GM12875 (cell line): ENCODE data around the gene IL10RB.
"Not testable (repeated sequence)": the region's sequence is repeated elsewhere in the genome, so short reads cannot be mapped to it uniquely, and the experiment has no call there.

Experiments used
- H3K4me3 ChIP-seq: one replicate; pipeline ENCODE4 v1.5.1; 2011; ENCODE audit warnings: low read depth, low read length, control low read depth
- TF ChIP-seq, protein P1 (sequence below): IDR thresholded peaks from 2 replicates; pipeline ENCODE4 v1.5.1; 2011; ENCODE audit warnings: low read depth, mild to moderate bottlenecking, control low read depth, inconsistent platforms, low read length, moderate library complexity, borderline replicate concordance; ENCODE audit not compliant: insufficient read depth

Gene IL10RB

DNA sequence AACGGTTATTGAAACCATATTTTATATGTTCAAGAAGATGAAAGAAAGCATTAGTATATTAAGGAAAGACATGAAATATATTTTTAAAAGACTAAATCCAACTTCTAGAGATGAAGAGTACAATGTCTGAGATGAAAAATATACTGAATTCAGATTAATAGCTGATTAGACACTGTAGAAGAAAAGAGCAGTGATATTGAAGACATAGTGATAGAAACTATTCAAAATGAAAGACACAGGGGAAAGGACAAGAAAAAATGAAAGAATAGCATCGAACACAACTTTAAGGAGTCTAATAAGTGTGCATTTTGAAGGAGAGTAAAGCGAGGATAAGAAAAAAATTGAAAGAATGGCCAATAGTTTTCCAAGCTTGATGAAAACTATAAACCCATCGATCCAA, 47.4 kb downstream of the IL10RB start:
- H3K4me3 ChIP-seq, result no peak overlapping the region
- TF ChIP-seq, protein P1, sequence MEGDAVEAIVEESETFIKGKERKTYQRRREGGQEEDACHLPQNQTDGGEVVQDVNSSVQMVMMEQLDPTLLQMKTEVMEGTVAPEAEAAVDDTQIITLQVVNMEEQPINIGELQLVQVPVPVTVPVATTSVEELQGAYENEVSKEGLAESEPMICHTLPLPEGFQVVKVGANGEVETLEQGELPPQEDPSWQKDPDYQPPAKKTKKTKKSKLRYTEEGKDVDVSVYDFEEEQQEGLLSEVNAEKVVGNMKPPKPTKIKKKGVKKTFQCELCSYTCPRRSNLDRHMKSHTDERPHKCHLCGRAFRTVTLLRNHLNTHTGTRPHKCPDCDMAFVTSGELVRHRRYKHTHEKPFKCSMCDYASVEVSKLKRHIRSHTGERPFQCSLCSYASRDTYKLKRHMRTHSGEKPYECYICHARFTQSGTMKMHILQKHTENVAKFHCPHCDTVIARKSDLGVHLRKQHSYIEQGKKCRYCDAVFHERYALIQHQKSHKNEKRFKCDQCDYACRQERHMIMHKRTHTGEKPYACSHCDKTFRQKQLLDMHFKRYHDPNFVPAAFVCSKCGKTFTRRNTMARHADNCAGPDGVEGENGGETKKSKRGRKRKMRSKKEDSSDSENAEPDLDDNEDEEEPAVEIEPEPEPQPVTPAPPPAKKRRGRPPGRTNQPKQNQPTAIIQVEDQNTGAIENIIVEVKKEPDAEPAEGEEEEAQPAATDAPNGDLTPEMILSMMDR, result no peak

DNA sequence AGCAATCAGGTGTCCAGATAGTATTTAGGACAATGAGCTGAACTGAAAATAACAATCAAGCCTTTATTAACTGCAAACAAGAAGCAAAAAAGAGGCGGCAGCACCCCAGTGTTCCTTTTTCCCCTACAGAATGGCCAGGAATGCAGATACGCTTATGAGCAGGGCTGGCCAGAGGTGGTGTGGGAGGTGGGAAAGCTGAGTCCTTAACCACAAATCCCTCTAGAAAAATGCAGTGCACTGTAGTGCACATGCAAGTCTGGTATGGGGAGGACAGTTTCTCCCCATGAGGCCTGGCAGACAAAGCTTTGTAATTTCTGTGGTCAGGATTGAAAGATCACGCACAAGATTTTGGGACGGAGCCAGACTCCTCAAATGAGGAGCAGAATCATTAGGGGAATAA, 47.9 kb downstream of the IL10RB start:
- H3K4me3 ChIP-seq, result no peak overlapping the region
- TF ChIP-seq, protein P1, result no peak

DNA sequence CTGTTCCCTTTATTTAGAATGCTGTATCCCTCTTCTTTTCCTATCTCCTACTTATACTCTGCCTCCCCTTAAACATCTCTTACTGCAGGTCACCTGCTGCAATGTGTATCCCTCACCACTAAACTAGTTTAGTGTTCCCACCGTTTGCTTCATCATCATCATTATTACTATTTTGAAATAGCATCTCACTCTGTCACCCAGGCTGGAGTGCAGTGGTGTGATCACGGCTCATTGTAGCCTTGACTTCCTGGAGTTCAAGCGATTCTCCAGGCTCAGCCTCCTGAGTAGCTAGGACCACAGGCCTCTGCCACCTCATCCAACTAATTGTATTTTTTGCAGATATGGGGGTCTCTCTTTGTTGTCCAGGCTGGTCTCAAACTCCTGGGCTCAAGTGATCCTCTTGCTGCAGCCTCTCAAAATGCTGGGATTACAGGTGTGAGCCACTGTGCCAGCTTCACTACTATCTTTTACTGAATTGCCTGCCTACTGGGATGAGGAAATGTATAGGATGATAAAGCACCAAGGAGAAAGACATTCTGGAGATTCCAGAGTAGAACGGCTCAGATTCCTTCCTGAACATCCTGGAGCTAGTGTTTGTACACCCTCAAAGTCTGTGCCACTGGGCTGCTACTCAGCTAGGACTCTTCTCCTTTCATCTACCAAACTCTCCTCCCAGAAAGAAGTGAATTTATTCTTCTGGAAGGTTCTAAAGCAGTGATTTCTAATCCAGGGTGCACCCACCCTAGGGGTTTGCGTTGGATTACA, 50.0 kb downstream of the IL10RB start:
- TF ChIP-seq, protein P1, result no peak
- no peak overlapping the region for H3K4me3 ChIP-seq

DNA sequence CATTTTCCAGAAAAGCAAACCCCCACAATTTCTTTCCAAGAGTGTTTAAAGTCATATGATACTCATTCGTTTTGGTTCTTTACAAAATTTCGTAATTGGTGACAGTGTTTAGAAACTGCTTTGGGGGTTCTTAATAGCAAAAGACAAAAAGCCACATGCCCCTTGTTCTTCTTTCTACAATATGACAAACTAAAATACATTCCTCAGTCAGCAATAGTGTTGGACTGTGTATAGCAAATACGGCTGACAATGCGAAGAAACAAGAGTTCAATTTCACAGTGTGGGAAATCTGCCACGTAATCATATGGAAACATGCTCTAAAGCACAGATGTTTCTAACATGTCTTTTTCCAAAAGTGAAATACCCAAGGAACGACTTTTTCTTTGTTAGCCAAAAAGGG, 51.0 kb downstream of the IL10RB start:
- TF ChIP-seq, protein P1, result no peak
- H3K4me3 ChIP-seq, result no peak overlapping the region

DNA sequence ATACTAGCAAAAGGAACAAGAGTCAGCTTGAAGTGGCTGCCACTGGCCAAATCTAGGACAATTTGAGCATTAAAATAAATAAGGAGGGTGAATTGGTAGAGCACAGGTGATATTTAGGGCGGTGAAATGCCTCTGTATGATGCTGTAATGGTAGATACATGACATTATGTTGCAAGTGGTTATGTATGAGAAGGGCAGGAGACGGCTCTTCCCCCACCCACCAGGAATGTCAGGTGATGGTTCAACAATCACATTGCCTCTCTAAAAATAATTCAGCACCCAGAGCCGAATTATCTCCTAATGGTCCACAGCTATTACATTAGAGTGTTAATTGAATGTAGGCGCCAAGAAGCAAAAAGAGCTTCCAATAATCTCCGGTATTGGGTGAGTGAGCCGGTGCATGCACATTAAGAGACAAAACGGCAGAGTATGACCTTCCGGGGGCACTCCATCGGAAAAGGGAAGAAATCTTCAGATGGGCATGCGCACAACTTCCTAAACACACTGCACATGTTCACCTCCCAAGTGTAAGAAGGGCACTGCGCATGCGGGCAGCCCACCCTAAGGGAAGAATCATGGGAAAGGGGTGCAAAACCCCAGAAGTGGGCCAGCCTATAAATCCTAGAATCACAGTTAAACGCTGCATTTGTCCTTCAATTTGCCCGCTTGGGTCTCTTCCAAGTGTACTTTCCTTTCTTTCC, 51.8 kb downstream of the IL10RB start:
- H3K4me3 ChIP-seq, result no peak overlapping the region
- TF ChIP-seq, protein P1, result no peak

DNA sequence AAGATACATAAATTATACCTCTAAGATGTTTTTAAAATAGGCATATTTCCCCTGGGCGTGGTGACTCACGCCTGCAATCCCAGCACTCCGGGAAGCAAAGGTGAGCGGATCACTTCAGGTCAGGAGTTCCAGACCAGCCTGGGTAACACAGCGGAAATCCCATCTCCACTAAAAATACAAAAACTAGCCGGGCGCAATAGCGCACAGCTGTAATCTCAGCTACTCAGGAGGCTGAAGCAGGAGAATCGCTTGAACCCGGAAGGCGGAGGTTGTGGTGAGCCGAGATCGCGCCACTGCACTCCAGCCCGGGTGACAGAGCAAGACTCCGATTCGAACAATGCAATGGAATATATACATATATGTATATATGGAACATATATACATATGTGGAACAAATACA, 54.8 kb downstream of the IL10RB start:
- not testable (repeated sequence) for H3K4me3 ChIP-seq

DNA sequence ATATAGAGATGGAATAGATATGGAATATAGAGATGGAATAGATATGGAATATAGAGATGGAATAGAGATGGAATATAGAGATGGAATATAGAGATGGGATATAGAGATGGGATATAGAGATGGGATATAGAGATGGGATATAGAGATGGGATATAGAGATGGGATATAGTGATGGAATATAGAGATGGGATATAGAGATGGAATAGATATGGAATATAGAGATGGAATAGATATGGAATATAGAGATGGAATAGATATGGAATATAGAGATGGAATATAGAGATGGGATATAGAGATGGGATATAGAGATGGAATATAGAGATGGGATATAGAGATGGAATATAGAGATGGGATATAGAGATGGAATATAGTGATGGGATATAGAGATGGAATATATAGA, 57.4 kb downstream of the IL10RB start:
- peak overlapping the region; percentile 84 for H3K4me3 ChIP-seq
